ENCODE results near the gene HAPSTR1.
"Not testable (repeated sequence)": the region's sequence is repeated elsewhere in the genome, so short reads cannot be mapped to it uniquely, and the experiment has no call there.

HAPSTR1 gene

GRCh38 chr16:9072806-9073341, 18.6 kb upstream of the HAPSTR1 start:
- DNase-seq, result no peak

- no peak for DNase-seq
These were observed 16.0 kb upstream of the HAPSTR1 start for GRCh38 chr16:9075299-9076071.

- DNase-seq, result no peak
These were observed 14.2 kb upstream of the HAPSTR1 start for GRCh38 chr16:9077091-9077809.

- DNase-seq, result not testable (repeated sequence)
These were observed 12.7 kb upstream of the HAPSTR1 start for GRCh38 chr16:9078467-9079429.

GRCh38 chr16:9079430-9079812, 12.0 kb upstream of the HAPSTR1 start:
- DNase-seq, result no peak

- no peak for DNase-seq
These were observed 10.3 kb upstream of the HAPSTR1 start for GRCh38 chr16:9081158-9081557.

GRCh38 chr16:9081843-9082242, 9.6 kb upstream of the HAPSTR1 start:
- DNase-seq, result no peak

GRCh38 chr16:9082422-9082821, 9.0 kb upstream of the HAPSTR1 start:
- DNase-seq, result no peak

- DNase-seq, result not testable (repeated sequence)
These were observed 3.7 kb upstream of the HAPSTR1 start for GRCh38 chr16:9087733-9088132.

- no peak for DNase-seq
These were observed 2.6 kb upstream of the HAPSTR1 start for GRCh38 chr16:9088848-9089247.

- DNase-seq, result no peak
These were observed 1.8 kb upstream of the HAPSTR1 start for GRCh38 chr16:9089660-9090059.

GRCh38 chr16:9090101-9090959, 1.1 kb upstream of the HAPSTR1 start:
- DNase-seq, result peak; percentile 70

- DNase-seq, result peak; percentile 64
These were observed 430 bp downstream of the HAPSTR1 start for GRCh38 chr16:9091867-9092281.

- peak; percentile 79 for DNase-seq
These were observed 986 bp downstream of the HAPSTR1 start for GRCh38 chr16:9092282-9092977.

GRCh38 chr16:9092978-9093344, 1.5 kb downstream of the HAPSTR1 start:
- DNase-seq, result no peak

- no peak for DNase-seq
These were observed 2.8 kb downstream of the HAPSTR1 start for GRCh38 chr16:9094011-9094846.

- no peak for DNase-seq
These were observed 3.7 kb downstream of the HAPSTR1 start for GRCh38 chr16:9095171-9095570.

- DNase-seq, result no peak
These were observed 4.4 kb downstream of the HAPSTR1 start for GRCh38 chr16:9095656-9096397.

- DNase-seq, result no peak
These were observed 5.0 kb downstream of the HAPSTR1 start for GRCh38 chr16:9096416-9096952.

All from eye (tissue), 1 donor.